Panc1 (cell line): Measurements from ENCODE around the gene ASTN2.

Experiments
- CTCF ChIP-seq: fragments of 450-650 bp; IDR thresholded peaks from 2 replicates; pipeline ENCODE4 v1.5.1; 2017; ENCODE audit warnings: mild to moderate bottlenecking
- POLR2AphosphoS5 ChIP-seq: IDR thresholded peaks from 2 replicates; pipeline ENCODE4 v1.6.1; 2012; ENCODE audit warnings: mild to moderate bottlenecking, low read depth, low read length, moderate library complexity
- SIN3A ChIP-seq: IDR thresholded peaks from 2 replicates; pipeline ENCODE4 v1.6.1; 2012; ENCODE audit warnings: low read depth, mild to moderate bottlenecking, low read length, moderate library complexity, borderline replicate concordance; ENCODE audit not compliant: insufficient read depth
- TCF7L2 ChIP-seq: IDR thresholded peaks from 2 replicates; pipeline ENCODE4 v1.6.1; 2011; ENCODE audit warnings: mild to moderate bottlenecking, low read depth, low read length, inconsistent platforms

GRCh38 chr9:117407436-117408022 lies 7.3 kb downstream of the ASTN2 start:
- no peak for TF ChIP-seq CTCF
- no peak for TF ChIP-seq POLR2AphosphoS5
- no peak for TF ChIP-seq SIN3A
- no peak for TF ChIP-seq TCF7L2
